Left lung (tissue), 10 donors: ENCODE measurements around the gene SPRY4. TPM values are rescaled to one million over a fixed set of nuclear protein-coding genes. Genes with fewer than 3 reads are reported as not detected.
"Not testable (repeated sequence)": the region's sequence is repeated elsewhere in the genome, so short reads cannot be mapped to it uniquely, and the experiment has no call there.

Experiments
- ATAC-seq: fragments of 200-7000 bp; cut with Tn5 transposase; one replicate; pipeline ENCODE4 v1.9.1; 2020; ENCODE audit warnings: moderate library complexity
- DNase-seq, 4 donors: peaks; one replicate each; pipeline ENCODE4 v3.0.0-alpha.2; 2013 to 2020
- H3K27ac ChIP-seq, 2 donors: fragments of 200-600 bp; sonication (generic) in 1 of 2; one replicate each; pipeline versions ENCODE4 v1.5.0 to v1.8.0; 2020 to 2021
- H3K27me3 ChIP-seq, 2 donors: fragments of 200-600 bp; sonication (generic) in 1 of 2; one replicate each; pipeline versions ENCODE4 v1.5.0 to v1.8.0; 2020 to 2021
- H3K36me3 ChIP-seq, 2 donors: fragments of 200-600 bp; sonication (generic) in 1 of 2; one replicate each; pipeline versions ENCODE4 v1.5.0 to v1.8.0; 2020 to 2021
- H3K4me1 ChIP-seq, 2 donors: fragments of 200-600 bp; one replicate each; pipeline ENCODE4 v1.8.0; 2021
- H3K4me3 ChIP-seq, 2 donors: fragments of 200-600 bp; sonication (generic) in 1 of 2; one replicate each; pipeline versions ENCODE4 v1.5.0 to v1.8.0; 2020 to 2021; ENCODE audit warnings: mild to moderate bottlenecking in 1 of 2
- H3K9me3 ChIP-seq, 2 donors: fragments of 200-600 bp; sonication (generic) in 1 of 2; one replicate each; pipeline versions ENCODE4 v1.5.0 to v1.8.0; 2020 to 2021
- intact Hi-C, 2 donors: fragments of 100-400 bp; cut with DNase I; formaldehyde crosslinking; loops; one replicate each; pipeline versions ENCODE4 v1.11.2 to v1.14.2; 2022
- polyA plus RNA-seq, 6 donors: library from polyadenylated mRNA; unstranded; fragments of 120-200 nt; gene quantifications; one replicate each; pipeline ENCODE4 v1.2.1, GENCODE V29; 2013; ENCODE audit not compliant: insufficient read length in 6 of 6
- total RNA-seq, 2 donors: library from RNA; stranded (reverse); fragmentation: NEBNext Ultra II Directional; extraction: Animal tissue kit (Norgen Biotek cat#: 25700); gene quantifications; one replicate each; pipeline ENCODE4 v1.2.1, GENCODE V29; 2021
- TF ChIP-seq, protein P1 (sequence below), 2 donors: fragments of 200-600 bp; sonication (generic) in 1 of 2; IDR thresholded peaks; one replicate each; pipeline versions ENCODE4 v1.5.0 to v1.8.0; 2021; ENCODE audit warnings: antibody characterized with exemption in 2 of 2
- donor health status: DM: no; HTN: yes; CAD: no.
- donor health status: DM: no; HTN: no; CAD: no.

SPRY4 gene
- total and polyA plus RNA-seq, 8 donors = 28.9 to 56.5 (median 45.9) TPM

DNA sequence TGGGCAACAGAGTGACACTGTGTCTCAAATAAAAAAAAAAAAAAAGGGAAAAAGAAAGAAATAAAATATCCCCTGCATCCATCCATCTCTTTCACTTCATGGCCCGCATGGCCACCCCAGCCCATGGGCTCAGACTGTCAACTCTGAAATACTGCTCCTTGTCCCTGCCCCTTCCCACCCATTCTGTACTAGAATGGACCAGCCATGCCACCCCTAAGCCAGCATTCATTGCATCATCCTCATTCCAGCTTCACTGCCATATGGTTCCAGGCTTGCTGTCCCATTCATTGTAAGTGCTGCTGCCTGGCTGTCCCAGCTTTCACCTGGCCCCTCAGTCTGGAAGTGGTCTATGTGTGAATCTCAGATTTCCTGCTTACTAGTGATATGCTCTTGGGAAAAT lies 46.2 kb downstream of the SPRY4 start:
- DNase-seq (no peak), ATAC-seq (no peak)
- Histone ChIP-seq H3K27me3 (no peaks in the 10 kb centered on the region), H3K27ac (no peak overlapping the region), H3K4me3 (no peak overlapping the region), H3K36me3 (no peaks in the 10 kb centered on the region), H3K9me3 (no peaks in the 10 kb centered on the region), H3K4me1 (no peaks in the 10 kb centered on the region)
- intact Hi-C loops = no loop called here
- TF ChIP-seq, protein P1, sequence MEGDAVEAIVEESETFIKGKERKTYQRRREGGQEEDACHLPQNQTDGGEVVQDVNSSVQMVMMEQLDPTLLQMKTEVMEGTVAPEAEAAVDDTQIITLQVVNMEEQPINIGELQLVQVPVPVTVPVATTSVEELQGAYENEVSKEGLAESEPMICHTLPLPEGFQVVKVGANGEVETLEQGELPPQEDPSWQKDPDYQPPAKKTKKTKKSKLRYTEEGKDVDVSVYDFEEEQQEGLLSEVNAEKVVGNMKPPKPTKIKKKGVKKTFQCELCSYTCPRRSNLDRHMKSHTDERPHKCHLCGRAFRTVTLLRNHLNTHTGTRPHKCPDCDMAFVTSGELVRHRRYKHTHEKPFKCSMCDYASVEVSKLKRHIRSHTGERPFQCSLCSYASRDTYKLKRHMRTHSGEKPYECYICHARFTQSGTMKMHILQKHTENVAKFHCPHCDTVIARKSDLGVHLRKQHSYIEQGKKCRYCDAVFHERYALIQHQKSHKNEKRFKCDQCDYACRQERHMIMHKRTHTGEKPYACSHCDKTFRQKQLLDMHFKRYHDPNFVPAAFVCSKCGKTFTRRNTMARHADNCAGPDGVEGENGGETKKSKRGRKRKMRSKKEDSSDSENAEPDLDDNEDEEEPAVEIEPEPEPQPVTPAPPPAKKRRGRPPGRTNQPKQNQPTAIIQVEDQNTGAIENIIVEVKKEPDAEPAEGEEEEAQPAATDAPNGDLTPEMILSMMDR (IDR thresholded peaks at IDR 0.05) = no peak

DNA sequence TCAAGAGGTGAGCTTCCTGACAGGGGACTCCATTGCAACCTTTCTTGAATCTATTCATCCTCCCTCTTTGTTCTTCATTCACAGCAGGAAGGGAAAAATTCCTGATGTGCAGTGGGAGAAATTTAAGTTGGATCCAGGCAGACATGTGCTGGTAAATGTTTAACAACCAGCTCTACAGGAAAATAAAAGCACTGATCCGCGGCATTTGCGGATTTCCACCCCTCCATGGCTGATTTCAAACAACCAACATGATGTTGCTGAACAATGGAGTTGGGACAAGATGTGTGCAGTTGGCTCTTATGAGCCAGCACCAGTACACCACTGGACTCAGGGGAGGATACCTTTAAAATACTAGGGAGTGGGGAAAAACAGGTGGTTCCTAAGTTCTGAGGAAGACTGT lies 47.0 kb downstream of the SPRY4 start:
- Histone ChIP-seq H3K4me1 (no peaks in the 10 kb centered on the region), H3K27ac (no peak overlapping the region), H3K27me3 (no peaks in the 10 kb centered on the region), H3K4me3 (no peak overlapping the region), H3K36me3 (no peaks in the 10 kb centered on the region), H3K9me3 (no peaks in the 10 kb centered on the region)
- intact Hi-C loops = no loop called here
- no peak for ATAC-seq
- DNase-seq = no peak
- TF ChIP-seq, protein P1 (IDR thresholded peaks at IDR 0.05) = no peak

DNA sequence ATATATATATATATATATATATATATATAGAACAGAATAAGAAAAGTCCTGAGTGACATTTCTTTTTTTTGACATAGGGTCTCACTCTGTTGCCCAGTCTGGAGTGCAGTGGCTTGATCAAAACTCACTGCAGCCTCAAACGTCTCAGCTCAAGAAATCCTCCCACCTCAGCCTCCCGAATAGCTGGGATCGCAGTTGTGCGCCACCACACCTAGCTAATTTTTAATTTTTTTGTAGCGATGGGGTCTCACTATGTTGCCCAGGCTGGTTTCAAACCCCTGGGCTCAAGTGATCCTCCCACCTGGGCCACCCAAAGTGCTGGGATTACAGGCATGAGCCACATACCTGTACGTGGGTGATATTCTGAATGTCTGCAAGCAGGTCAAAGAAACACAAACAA lies 48.3 kb downstream of the SPRY4 start:
- intact Hi-C loops = no loop called here
- TF ChIP-seq, protein P1 (IDR thresholded peaks at IDR 0.05) = no peak
- H3K9me3 ChIP-seq = no peaks in the 10 kb centered on the region

DNA sequence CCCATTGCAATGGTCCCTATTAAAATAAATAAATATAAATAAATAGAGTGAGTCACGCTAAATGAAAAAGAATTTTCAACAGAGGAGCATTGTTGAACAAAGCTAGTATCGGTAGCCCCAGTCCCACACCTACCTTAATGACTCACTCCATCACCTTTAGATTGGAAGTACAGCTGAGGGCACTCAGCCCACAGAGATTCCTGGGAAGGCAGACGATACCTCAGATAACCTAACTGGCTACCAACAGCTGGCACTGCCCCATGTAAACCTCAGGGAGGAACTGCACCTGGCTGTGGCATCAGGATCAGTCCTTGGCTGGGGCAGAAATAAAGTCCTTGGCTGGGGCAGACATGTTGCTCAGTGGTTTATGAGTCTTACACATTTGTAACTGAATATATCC lies 49.3 kb downstream of the SPRY4 start:
- no peaks in the 10 kb centered on the region for H3K27me3 ChIP-seq
- H3K4me3 ChIP-seq = no peak overlapping the region
- TF ChIP-seq, protein P1 (IDR thresholded peaks at IDR 0.05) = no peak
- no peaks in the 10 kb centered on the region for H3K9me3 ChIP-seq
- H3K27ac ChIP-seq = no peak overlapping the region
- intact Hi-C loops = no loop called here
- no peak for DNase-seq
- no peaks in the 10 kb centered on the region for H3K36me3 ChIP-seq
- ATAC-seq = no peak
- H3K4me1 ChIP-seq = no peaks in the 10 kb centered on the region

More for the DNA sequence above, 48.3 kb downstream of the SPRY4 start:
- Histone ChIP-seq H3K4me3 (no peak overlapping the region), H3K27ac (no peak overlapping the region), H3K4me1 (no peaks in the 10 kb centered on the region), H3K36me3 (no peaks in the 10 kb centered on the region), H3K27me3 (no peaks in the 10 kb centered on the region)
- DNase-seq (no peak), ATAC-seq (no peak)

DNA sequence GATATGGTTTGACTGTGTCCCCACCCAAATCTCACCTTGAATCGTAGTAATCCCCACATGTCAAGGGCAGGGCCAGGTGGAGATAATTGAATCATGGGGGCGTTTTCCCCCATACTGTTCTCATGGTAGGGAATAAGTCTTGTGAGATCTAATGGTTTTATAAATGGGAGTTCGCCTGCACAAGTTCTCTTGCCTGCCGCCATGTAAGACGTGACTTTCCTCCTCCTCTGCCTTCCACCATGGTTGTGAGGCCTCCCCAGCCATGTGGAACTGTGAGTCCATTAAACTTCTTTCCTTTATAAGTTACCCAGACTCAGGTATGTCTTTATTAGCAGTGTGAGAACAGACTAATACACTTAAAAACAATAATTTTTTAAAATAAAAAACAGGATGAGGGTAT lies 52.2 kb downstream of the SPRY4 start:
- ATAC-seq, DNase-seq, H3K4me1 ChIP-seq, H3K36me3 ChIP-seq, H3K27me3 ChIP-seq, intact Hi-C loops, H3K9me3 ChIP-seq, H3K4me3 ChIP-seq, H3K27ac ChIP-seq: not testable (repeated sequence)

DNA sequence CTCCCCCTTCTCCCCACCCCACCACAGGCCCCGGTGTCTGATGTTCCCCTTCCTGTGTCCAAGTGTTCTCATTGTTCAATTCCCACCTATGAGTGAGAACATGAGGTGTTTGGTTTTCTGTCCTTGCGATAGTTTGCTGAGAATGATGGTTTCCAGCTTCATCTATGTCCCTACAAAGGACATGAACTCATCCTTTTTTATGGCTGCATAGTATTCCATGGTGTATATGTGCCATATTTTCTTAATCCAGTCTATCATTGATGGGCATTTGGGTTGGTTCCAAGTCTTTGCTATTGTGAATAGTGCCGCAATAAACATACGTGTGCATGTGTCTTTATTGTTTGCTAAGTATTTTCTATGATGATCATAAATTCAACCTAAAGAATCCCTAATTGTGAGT lies 60.7 kb downstream of the SPRY4 start:
- H3K4me3 ChIP-seq, H3K27ac ChIP-seq, ATAC-seq, H3K36me3 ChIP-seq, DNase-seq, H3K27me3 ChIP-seq, H3K4me1 ChIP-seq, intact Hi-C loops, H3K9me3 ChIP-seq: not testable (repeated sequence)
